Astrocyte of the cerebellum (primary cell): Measurements from ENCODE around the gene ESPNL.

Experiments used
- DNase-seq: peaks from one replicate; pipeline ENCODE4 v3.0.0-alpha.2; 2011; ENCODE audit warnings: low read depth
- H3K4me3 ChIP-seq: 2 replicates; pipeline ENCODE4 v1.5.1; 2011; ENCODE audit warnings: mild to moderate bottlenecking, low read depth, low read length, moderate library complexity
- in situ Hi-C: cut with HindIII; loops from 2 replicates; pipeline ENCODE4 v1.10.0; 2017; ENCODE audit warnings: low sequenced_read_pairs
- TF ChIP-seq, protein P1 (sequence below): IDR thresholded peaks from 2 replicates; pipeline ENCODE4 v1.5.1; 2012; ENCODE audit warnings: low read length, low read depth, moderate library complexity, mild to moderate bottlenecking; ENCODE audit errors: missing control alignments

The ESPNL gene

DNA sequence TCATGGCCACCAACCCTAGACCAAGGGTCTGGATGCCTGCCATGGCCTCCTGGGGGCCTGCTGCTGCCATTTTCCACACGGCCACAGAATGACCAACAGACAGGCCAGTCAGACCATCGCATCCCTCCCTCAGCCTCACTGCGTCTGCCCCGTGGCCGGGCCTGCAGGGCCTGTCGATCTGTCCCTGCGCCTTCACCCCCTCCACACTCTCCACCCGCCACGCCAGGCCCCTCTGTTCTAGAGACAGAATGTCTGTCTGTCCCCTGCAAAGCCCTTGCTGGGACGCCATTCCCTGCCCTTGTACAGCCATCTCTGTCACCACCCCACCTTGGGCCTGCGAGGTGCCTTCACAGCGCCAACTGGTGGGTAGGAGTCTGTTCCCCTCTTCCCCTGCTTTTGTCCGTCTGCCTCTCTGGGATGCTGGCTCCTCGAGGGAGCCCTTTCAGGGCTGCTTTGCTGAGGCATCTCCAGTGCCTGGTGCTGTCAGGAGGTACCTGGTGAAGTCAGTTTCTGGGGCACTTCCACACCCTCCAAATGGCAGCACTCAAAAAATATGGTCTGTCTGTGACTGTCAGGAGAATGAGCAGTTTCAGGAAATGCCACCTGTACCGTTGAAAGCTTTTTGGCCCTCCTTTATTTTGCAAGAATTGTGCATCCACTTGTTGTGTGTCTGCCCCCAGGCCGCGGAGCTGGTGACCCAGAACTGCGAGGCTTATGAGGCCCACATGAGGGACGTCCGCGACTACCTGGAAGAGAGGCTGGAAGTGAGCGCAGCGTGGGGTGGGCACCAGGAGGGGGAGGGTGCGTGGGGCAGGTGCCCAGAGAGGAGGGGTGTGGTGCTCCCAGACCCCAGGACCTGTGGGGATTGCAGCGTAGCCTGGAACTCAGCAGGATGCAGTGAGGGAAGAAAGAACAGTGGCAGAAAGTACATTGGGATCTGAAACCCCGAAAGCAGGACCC, 6.7 kb upstream of the ESPNL start:
- TF ChIP-seq, protein P1, sequence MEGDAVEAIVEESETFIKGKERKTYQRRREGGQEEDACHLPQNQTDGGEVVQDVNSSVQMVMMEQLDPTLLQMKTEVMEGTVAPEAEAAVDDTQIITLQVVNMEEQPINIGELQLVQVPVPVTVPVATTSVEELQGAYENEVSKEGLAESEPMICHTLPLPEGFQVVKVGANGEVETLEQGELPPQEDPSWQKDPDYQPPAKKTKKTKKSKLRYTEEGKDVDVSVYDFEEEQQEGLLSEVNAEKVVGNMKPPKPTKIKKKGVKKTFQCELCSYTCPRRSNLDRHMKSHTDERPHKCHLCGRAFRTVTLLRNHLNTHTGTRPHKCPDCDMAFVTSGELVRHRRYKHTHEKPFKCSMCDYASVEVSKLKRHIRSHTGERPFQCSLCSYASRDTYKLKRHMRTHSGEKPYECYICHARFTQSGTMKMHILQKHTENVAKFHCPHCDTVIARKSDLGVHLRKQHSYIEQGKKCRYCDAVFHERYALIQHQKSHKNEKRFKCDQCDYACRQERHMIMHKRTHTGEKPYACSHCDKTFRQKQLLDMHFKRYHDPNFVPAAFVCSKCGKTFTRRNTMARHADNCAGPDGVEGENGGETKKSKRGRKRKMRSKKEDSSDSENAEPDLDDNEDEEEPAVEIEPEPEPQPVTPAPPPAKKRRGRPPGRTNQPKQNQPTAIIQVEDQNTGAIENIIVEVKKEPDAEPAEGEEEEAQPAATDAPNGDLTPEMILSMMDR = no peak
- in situ Hi-C loops = no loop called here
- no peak overlapping the region for H3K4me3 ChIP-seq
- DNase-seq = no peak

DNA sequence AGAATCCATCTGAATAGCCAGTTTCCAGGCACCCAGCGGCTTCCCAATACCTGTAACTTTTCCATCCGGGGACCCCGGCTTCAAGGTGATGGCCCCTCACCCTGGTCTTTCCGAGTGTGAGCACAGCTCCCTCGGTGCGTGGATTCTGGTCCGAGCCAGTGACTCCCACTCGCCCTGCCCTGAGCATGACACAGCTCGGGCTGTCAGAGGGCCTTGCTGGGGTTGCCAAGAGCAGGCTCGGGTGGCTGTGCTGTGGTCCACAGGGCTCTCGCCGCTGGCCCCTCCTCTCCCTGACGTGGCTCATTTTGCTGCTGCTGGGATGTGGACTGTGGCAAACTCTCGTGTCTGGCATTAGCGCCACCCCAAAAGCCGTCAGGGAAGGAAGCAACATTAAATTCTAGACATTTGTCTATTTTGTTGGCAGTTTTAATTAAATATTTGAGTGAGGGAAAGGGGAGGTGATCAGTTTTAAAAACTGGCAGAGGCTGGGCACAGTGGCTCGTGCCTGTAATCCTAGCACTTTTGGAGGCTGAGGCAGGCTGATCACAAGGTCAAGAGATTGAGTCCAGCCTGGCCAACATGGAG, 5.6 kb upstream of the ESPNL start:
- H3K4me3 ChIP-seq = no peak overlapping the region
- in situ Hi-C loops = no loop called here
- TF ChIP-seq, protein P1 = no peak
- no peak for DNase-seq

DNA sequence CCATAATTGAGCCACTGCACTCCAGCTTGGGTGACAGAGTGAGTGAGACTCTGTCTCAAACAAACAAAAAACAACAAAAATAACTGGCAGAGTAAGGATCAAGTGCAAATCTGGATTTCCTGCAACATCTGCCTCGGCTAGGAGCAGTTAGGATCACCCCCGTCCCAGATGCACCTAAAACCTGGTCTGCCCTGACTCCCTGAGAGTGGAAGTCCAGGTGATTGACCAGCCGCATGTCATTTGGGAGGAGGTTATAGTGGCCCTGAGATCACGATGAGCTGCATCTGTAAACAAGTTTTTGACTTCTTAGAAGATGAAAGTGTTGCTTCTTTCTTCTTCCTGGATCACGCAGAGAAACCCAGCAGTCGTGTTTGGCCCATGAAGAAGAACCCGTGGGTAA, 5.0 kb upstream of the ESPNL start:
- in situ Hi-C loops = no loop called here

GRCh38 chr2:238096311-238097011, 3.7 kb upstream of the ESPNL start:
- in situ Hi-C loops = no loop called here
- TF ChIP-seq, protein P1 = no peak
- peak; percentile 6 for DNase-seq
- H3K4me3 ChIP-seq = no peak overlapping the region

More for the DNA sequence above, 5.0 kb upstream of the ESPNL start:
- TF ChIP-seq, protein P1 = no peak
- DNase-seq = no peak
- H3K4me3 ChIP-seq = no peak overlapping the region

DNA sequence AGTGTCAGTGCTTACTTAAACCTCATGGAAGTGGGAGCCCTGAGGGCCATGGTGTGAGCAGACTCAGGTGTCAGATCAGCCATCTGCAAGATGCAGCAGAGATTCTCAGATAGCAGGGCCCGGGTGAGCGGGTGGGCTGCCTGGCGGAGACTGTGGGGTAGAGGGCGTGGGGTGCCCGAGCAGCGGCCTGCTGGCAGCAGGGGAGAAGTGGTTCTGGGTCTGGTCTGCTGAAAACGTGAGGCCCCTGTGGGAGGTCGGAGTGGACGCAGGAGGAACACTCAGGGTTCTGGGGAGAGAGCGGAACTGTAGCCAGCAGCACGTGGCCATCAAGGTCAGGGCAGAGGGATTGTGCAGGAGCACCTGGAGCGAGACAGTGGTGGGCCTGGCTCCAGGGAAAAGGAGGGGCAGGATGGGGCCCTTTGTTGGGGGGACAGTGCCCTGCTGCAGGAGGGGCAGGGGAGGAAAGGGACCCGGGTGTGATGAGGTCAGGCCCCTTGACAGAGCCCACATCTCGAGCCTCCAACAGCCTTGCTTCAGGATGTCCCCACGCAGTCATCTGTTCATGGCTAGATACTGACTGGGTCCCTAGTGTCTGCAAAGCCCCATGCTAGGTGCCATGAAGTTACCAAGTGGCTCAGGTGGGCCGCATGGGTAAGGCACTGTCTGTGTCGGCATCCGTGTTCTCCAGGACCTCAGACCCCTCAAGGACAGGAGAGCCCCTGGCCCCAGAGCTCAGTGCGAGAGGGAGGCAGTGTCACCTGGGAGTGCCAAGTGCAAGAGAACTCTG, 2.7 kb upstream of the ESPNL start:
- in situ Hi-C loops = no loop called here
- TF ChIP-seq, protein P1 = no peak
- H3K4me3 ChIP-seq = no peak overlapping the region
- DNase-seq = no peak
